ENCODE measurements around the gene CREBL2.
A peak's percentile ranks its signal among the peaks of the same experiment; 100 is the strongest.
"Not testable (repeated sequence)": the region's sequence is repeated elsewhere in the genome, so short reads cannot be mapped to it uniquely, and the experiment has no call there.

Gene CREBL2

GRCh38 chr12:12598864-12599263, 12.8 kb upstream of the CREBL2 start:
- no peak for DNase-seq

GRCh38 chr12:12599750-12600643, 11.7 kb upstream of the CREBL2 start:
- DNase-seq = no peak

- no peak for DNase-seq
Measured at GRCh38 chr12:12600659-12601058, 11.0 kb upstream of the CREBL2 start.

- no peak for DNase-seq
Measured at GRCh38 chr12:12604740-12605139, 6.9 kb upstream of the CREBL2 start.

DNA sequence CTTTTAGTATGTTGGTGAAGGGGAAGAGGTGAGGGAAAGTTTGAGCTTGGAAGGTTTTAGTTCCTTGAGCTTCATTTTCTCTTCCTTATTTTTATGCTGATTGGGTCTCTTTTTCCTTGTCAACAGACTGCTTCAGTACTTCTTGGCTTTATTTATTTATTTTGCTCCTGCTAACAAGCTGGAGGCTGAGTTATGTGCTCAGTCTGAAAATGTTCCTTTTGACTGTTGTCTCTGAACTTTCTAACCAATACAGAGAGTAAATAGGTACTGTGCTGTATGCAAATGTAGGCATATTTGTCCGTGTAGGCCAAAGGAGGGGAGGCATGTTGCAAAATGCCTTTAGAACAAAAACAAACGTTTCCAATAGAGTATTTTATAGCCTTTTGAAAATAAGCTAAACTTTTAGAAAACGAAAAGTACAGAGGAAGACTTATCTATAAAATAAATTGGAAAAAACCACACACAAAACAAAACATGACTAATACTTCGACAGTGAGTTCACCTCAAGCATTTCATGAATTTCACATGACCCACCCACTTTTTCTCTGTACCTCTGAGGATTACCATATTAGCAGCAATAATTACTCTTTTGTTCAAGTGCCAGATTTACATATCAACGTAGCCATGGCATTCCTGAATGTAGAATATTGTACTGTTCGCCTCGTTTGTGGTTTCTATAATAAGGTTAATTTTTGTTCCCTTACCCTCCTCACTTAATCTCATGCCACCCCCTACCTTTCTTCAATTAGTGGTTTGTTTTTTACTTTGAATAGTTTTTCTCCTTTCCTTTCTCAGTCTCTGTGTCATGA, 4.7 kb upstream of the CREBL2 start:
- peak in 1 of 2 donors; percentile 69 for DNase-seq

- DNase-seq = no peak
Measured at GRCh38 chr12:12608557-12608957, 3.1 kb upstream of the CREBL2 start.

- no peak for DNase-seq
Measured at GRCh38 chr12:12609692-12610091, 2.0 kb upstream of the CREBL2 start.

GRCh38 chr12:12610711-12611110, 965 bp upstream of the CREBL2 start:
- no peak for DNase-seq

GRCh38 chr12:12612358-12612757, 682 bp downstream of the CREBL2 start:
- peak in 1 of 2 donors; percentile 65 for DNase-seq

DNA sequence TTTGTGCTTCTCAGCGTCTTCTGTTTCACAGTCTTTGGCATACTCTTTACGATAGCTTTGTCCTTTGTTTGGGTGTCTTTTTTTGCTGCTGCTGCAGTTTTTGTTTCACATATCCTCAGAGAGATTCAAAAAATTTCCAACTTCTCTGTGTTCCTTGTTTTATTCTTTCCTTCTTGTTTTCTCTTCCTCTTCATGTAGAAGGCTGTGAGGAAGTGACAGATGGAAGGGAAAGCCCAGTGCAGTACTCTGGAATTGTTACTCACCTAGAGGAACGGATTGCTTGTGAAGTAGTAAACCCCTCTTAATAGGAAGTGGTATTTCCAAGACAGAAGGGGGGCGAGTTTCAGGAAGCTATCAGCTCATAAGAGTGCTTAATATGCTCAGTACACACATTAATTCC, 1.7 kb downstream of the CREBL2 start:
- peak in 1 of 2 donors; percentile 49 for DNase-seq

GRCh38 chr12:12614342-12614741, 2.7 kb downstream of the CREBL2 start:
- no peak for DNase-seq

DNA sequence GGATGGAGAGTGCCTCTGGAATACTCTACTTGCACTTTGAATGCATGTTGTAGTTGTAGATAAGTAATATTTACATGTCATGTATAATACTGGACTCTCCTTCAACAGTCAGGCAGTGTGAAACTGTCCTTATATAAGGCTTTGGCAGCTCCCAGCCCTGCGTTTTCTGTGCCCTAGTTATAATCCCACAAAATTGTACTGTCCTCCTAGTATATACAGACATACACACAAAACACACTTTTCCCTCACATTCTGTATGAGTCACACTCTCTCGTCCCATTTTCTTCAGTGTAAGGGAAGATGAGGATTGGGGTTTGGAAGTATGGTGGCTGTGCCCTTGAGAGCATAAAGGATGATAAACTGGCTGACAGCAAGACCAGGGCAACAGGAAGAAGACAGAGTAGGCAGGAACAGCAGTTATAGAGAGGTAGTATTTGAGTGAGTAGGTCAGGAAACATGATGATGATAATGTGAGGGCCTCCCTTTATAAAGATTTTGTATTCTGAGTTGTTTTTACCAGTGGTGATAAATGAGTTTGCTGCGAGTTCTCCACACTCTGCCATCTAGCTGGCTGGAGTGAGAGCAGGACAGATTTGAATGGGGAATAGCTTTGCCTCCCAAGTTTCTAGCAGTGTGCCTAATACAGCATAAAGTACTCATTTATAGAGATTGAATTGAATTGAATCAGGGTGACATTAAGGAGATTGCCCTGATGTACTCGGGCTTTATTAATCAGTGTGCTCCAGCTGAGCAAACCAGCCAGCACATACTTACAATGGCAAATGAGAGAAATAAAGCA, 5.0 kb downstream of the CREBL2 start:
- peak in 1 of 2 donors; percentile 24 for DNase-seq

- DNase-seq = not testable (repeated sequence)
Measured at GRCh38 chr12:12618064-12618463, 6.4 kb downstream of the CREBL2 start.

- no peak for DNase-seq
Measured at GRCh38 chr12:12620730-12621315, 9.1 kb downstream of the CREBL2 start.

DNA sequence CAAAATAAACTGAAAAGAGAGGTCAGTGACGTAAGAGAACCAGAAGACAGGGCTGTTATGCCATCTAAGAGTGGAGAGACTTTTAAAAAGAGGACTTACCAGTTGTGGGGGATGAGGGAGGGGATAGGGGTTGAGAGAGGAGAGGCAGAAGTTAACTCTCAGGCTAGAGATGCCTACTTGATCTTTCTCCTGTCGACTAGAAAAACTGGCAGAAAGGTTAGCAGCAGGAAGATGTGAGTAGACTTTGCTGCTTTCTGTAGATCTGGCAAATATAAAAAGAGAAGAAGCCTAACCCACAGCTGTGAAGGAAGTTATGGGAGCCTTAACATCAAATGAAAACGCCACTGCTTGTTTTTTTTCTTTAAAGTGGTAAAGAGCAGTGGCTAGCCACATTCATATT, 10.7 kb downstream of the CREBL2 start:
- DNase-seq = no peak

GRCh38 chr12:12624498-12624992, 12.9 kb downstream of the CREBL2 start:
- DNase-seq = no peak

GRCh38 chr12:12626471-12626870, 14.8 kb downstream of the CREBL2 start:
- no peak for DNase-seq

DNA sequence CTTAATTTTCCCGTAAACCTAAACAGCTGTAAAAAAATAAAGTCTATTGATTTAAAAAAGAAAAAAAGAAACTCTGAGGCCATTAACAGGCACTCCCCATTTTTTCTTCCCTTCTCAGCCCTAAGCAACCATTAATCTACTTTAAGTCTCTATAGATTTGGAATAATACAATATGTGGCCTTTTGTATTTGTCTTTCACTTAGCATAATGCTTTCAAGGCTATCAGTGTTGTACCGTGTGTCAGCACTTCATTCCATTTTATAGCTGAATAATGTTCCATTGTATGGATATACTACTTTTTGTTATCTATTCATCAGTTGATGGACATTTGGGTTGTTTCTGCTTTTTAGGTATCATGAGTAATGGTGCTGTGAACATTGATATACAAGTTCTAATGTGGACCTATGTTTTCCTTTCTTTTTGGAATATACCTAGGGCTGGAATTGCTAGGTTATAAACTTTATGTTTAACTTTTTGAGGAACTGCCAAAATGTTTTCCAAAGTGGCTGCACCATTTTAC, 15.7 kb downstream of the CREBL2 start:
- DNase-seq = no peak

DNA sequence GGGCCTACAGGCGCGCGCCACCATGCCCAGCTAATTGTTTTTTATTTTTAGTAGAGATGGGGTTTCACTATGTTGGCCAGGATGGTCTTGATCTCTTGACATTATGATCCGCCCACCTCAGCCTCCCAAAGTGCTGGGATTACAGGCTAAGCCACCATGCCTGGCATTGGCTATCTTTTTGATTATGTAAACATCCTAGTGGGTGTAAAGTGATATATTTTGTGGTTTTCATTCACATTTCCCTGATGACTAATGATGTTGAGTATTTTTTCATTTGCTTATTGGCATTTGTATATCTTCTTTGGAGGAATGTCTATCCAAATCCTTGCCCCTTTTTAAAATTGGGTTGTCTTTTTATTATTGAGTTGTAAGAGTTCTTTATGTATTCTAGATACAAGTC, 16.3 kb downstream of the CREBL2 start:
- no peak for DNase-seq

GRCh38 chr12:12630850-12631249, 19.2 kb downstream of the CREBL2 start:
- DNase-seq = no peak

GRCh38 chr12:12635651-12636050, 24.0 kb downstream of the CREBL2 start:
- DNase-seq = no peak

- no peak for DNase-seq
Measured at GRCh38 chr12:12636641-12637040, 25.0 kb downstream of the CREBL2 start.

All from hippocampal formation (tissue), 2 donors.